EL (cell line): ENCODE measurements around the gene APLP1.
"Not testable (repeated sequence)": the region's sequence is repeated elsewhere in the genome, so short reads cannot be mapped to it uniquely, and the experiment has no call there.

Source experiments
- DNase-seq: peaks from one replicate; pipeline ENCODE4 v3.0.0-alpha.2; 2016

Gene APLP1

GRCh38 chr19:35853038-35853756 lies 15.2 kb upstream of the APLP1 start:
- DNase-seq: no peak

- DNase-seq: no peak
These were observed 11.7 kb upstream of the APLP1 start, which contains the start of gene KIRREL2 for GRCh38 chr19:35856546-35857149. TSS of gene KIRREL2 (plus strand) at chr19:35856911. CDS start at chr19:35857120, 209 bp downstream.

GRCh38 chr19:35858311-35858710 lies 10.1 kb upstream of the APLP1 start:
- DNase-seq: no peak

DNA sequence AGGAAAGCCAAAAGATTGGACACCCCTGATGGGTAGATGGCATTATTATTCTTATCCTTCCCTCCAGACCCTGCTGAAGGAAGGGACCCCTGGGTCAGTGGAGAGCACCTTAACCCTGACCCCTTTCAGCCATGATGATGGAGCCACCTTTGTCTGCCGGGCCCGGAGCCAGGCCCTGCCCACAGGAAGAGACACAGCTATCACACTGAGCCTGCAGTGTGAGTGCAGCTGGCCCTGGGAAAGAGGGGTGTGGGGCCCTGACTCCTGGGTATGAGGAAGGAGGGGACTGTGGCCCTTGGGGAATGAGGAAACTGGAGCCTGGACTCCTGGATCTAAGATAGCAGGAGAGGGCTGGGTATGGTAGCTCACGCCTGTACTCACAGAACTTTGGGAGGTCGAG lies 9.0 kb upstream of the APLP1 start:
- no peak for DNase-seq

- no peak for DNase-seq
These were observed 7.9 kb upstream of the APLP1 start for GRCh38 chr19:35860436-35860817.

GRCh38 chr19:35860818-35861639 lies 7.3 kb upstream of the APLP1 start:
- DNase-seq: no peak

GRCh38 chr19:35861640-35862160 lies 6.7 kb upstream of the APLP1 start:
- DNase-seq: no peak

DNA sequence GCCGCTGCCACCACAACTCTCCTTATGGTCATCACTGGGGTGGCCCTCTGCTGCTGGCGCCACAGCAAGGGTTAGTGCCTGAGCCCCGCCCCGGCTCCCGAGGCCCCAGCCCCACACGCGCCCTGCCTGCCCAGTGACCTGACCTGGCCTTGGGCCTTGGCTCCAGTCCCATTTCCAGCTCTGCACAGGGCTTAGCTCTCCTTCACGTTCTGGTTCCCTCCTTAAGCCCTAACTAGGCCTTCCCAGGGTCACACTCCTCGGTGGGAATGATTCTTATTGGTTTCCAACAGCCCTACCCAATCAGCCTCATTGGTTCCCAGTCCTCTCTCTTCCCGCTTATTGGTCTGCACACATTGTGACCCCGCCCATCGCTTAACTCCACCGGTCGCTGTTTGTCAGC lies 5.8 kb upstream of the APLP1 start:
- DNase-seq: no peak

DNA sequence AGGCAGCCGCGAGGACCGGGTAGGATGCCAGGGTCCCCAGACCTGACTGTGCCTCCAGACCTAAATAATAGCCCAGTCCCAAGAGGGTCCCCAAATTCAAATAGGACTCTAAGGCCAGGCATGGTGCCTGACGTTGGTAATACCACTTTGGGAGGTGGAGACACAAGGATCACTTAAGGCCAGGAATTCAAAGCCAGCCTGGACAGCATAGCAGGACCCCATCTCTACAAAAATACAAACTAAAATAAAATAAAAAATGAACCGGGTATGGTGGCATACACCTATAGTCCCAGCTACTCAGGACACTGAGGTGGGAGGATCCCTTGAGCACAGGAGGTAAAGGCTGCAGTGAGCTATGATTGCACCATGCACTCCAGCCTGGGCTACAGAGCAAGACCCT lies 5.4 kb upstream of the APLP1 start:
- no peak for DNase-seq

- DNase-seq: no peak
These were observed 501 bp downstream of the APLP1 start for GRCh38 chr19:35868823-35869326.

DNA sequence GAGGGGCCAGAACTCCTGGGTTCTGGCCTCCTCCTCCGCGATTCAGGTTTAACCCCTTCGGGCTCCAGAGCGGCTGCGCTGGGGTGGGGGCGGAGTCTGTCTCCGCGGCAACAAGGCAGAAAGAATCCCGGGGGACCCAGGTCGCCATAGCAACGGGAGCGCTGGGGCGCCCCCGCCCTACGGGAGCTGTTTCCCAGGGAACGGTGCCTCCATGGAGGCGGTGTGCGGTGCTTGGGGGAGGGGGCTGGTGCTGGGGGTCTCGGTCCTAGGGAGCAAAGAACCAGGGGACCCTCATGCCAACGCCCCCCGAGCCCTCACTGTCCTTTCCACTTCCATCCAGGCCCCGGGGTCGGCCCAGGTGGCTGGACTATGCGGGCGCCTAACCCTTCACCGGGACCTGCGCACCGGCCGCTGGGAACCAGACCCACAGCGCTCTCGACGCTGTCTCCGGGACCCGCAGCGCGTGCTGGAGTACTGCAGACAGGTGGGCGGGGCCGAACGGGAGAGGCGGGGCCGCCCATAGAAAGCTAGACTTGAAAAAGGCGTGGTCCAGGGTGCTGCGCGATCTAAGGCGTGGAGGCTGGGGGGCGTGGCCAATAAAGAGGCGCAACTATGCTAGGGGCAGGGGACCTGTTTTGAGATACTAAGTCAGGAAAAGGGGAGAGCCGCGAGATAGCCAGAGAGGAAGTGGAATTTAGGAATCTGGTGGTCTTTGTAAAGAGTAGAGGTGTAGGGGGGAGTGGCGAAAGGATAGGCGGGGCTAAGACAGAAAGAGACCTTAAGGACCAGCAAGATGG lies 1.2 kb downstream of the APLP1 start:
- peak; percentile 78 for DNase-seq

- not testable (repeated sequence) for DNase-seq
These were observed 1.9 kb downstream of the APLP1 start for GRCh38 chr19:35870124-35870736.

DNA sequence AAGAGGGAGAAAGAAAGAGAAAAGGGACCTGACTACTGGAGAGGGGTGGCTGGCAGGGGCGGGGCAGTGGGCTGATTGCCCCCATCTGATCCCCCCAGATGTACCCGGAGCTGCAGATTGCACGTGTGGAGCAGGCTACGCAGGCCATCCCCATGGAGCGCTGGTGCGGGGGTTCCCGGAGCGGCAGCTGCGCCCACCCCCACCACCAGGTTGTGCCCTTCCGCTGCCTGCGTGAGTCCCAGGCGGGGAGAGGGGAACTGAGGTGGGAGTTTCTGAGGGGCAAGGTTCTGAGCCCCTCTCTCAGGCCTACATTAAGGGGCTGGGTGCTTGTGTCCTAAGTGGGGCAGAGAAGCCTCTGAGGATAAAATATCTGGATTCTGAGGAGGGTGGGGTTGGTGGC lies 2.4 kb downstream of the APLP1 start:
- DNase-seq: no peak

- DNase-seq: no peak
These were observed 3.2 kb downstream of the APLP1 start for GRCh38 chr19:35871611-35872010.

GRCh38 chr19:35872180-35872579 lies 3.8 kb downstream of the APLP1 start:
- no peak for DNase-seq

GRCh38 chr19:35874392-35874930 lies 6.1 kb downstream of the APLP1 start:
- DNase-seq: no peak

DNA sequence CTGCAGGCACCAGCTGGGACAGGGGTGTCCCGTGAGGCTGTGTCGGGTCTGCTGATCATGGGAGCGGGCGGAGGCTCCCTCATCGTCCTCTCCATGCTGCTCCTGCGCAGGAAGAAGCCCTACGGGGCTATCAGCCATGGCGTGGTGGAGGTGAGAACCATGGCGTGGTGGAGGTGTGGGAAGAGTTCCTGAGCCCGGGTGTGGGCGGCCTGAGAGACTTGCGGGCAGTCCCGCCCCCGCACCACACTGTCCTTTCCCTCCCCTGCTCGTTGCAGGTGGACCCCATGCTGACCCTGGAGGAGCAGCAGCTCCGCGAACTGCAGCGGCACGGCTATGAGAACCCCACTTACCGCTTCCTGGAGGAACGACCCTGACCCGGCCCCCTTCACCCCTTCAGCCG lies 10.7 kb downstream of the APLP1 start:
- DNase-seq: no peak

GRCh38 chr19:35879770-35880317 lies 11.5 kb downstream of the APLP1 start:
- peak; percentile 89 for DNase-seq

GRCh38 chr19:35882114-35882832 lies 13.9 kb downstream of the APLP1 start:
- peak; percentile 75 for DNase-seq

DNA sequence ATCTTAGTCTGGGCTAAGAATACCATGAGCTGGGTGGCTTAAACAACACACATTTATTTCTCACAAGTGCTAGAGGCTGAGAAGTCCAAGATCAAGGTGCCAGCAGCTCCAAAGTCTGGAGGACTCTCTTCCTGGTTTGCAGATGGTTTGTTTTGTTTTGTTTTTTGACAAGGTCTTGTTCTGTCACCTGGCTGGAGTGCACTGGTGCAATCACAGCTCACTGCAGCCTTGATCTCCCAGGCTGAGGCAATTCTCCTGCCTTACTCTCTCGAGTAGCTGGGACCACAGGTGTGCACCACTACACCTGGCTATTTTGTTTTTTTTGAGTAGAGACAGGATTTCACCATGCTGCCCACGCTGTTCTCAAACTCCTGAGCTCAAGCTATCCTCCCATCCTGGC lies 15.5 kb downstream of the APLP1 start:
- DNase-seq: no peak

DNA sequence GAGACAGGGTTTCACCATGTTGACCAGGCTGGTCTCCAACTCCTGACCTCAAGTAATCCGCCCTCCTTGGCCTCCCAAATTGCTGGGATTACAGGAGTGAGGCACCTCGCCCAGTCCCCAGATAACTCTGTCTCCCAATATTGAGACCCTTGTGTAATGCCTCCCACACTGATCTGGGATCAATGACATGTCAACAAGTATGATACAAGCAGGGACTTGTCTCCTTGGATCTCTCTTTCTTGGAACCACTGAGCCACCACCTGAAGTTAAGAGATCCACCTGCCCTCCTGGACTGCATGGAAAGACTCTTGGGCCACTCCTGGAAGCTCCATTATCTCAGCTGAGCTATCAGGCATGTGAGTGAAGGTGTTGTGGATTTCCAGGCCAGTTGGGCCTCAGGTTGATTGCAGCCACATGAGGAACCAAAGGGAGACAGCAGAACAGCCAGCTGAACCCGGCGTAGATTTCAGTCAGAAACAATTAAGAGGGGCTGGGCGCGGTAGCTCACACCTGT lies 16.9 kb downstream of the APLP1 start:
- no peak for DNase-seq
